Bronchial epithelial cell (primary cell): ENCODE results near the gene KLHL6. TPM values are rescaled to one million over a fixed set of nuclear protein-coding genes. Genes with fewer than 3 reads are reported as not detected.

Experiments used
- DNase-seq: peaks from one replicate; pipeline ENCODE4 v3.0.0-alpha.2; 2010; ENCODE audit warnings: low read depth
- FAIRE-seq: peaks from 2 replicates; lab custom pipeline; 2011; peaks lifted over from hg19 to GRCh38; lab: Jason Lieb, UNC
- H3K27me3 ChIP-seq: 2 replicates; pipeline ENCODE4 v1.5.1; 2011; ENCODE audit warnings: low read length; ENCODE audit not compliant: control insufficient read depth, insufficient read depth
- H3K36me3 ChIP-seq: 2 replicates; pipeline ENCODE4 v1.5.1; 2011; ENCODE audit warnings: low read length; ENCODE audit not compliant: control insufficient read depth, insufficient read depth
- H3K4me3 ChIP-seq: 2 replicates; pipeline ENCODE4 v1.5.1; 2011; ENCODE audit warnings: mild to moderate bottlenecking, low read depth, low read length, control low read depth
- total RNA-seq: library from RNA; depleted of rRNA; stranded (reverse); fragments of >200 nt; gene quantifications from 2 replicates; pipeline ENCODE4 v1.2.1, GENCODE V29; 2014
- TF ChIP-seq, protein P1 (sequence below): IDR thresholded peaks from 2 replicates; pipeline ENCODE4 v1.5.1; 2011; ENCODE audit warnings: mild to moderate bottlenecking, moderate library complexity, low read length, control low read depth, inconsistent platforms; ENCODE audit not compliant: insufficient read depth, severe bottlenecking

KLHL6 gene
- total RNA-seq, 1 donor from 2014 or later, result under 0.01 TPM

DNA sequence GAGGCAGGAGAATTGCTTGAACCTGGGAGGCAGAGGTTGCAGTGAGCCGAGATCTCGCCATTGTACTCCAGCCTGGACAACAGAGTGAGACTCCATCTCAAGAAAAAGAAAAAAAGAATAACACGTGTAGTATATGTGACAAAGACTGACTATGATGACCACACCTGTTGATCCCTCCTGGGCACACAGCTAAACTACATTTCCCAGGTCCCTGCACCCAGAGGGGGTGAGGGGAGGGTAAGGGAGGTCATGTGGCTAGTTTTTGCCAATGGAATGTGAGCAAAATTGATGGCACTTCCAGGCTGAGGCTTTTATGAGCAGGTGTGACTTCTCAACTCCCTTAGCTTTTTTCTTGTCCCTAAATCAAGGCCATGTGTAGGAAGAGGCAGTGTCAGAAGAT, 58.2 kb downstream of the KLHL6 start:
- H3K27me3 ChIP-seq, result no peaks in the 10 kb centered on the region
- H3K36me3 ChIP-seq, result no peaks in the 10 kb centered on the region
- no peak overlapping the region for H3K4me3 ChIP-seq
- DNase-seq (no peak), FAIRE-seq (no peak)
- TF ChIP-seq, protein P1, sequence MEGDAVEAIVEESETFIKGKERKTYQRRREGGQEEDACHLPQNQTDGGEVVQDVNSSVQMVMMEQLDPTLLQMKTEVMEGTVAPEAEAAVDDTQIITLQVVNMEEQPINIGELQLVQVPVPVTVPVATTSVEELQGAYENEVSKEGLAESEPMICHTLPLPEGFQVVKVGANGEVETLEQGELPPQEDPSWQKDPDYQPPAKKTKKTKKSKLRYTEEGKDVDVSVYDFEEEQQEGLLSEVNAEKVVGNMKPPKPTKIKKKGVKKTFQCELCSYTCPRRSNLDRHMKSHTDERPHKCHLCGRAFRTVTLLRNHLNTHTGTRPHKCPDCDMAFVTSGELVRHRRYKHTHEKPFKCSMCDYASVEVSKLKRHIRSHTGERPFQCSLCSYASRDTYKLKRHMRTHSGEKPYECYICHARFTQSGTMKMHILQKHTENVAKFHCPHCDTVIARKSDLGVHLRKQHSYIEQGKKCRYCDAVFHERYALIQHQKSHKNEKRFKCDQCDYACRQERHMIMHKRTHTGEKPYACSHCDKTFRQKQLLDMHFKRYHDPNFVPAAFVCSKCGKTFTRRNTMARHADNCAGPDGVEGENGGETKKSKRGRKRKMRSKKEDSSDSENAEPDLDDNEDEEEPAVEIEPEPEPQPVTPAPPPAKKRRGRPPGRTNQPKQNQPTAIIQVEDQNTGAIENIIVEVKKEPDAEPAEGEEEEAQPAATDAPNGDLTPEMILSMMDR, result no peak

DNA sequence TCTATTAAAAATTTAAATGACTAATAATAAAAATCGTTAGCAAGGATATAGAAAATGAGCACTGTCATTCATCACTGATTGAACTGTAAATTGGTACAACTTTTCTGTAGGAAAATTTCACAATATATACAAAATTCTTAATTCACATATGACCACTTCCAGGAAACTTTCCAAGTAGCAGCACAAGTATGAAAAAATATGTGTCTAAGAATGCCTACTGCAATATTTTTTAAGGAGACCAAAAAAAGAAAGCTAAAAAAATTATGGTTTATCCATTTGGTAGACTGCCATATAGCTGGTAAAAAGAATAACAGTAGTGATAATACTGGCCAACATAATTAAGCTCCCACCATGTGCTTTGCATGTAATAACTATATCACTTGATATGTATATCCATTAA, 59.2 kb downstream of the KLHL6 start:
- no peak for FAIRE-seq
- Histone ChIP-seq H3K4me3 (no peak overlapping the region), H3K36me3 (no peaks in the 10 kb centered on the region), H3K27me3 (no peaks in the 10 kb centered on the region)
- TF ChIP-seq, protein P1, result no peak
- DNase-seq, result no peak

DNA sequence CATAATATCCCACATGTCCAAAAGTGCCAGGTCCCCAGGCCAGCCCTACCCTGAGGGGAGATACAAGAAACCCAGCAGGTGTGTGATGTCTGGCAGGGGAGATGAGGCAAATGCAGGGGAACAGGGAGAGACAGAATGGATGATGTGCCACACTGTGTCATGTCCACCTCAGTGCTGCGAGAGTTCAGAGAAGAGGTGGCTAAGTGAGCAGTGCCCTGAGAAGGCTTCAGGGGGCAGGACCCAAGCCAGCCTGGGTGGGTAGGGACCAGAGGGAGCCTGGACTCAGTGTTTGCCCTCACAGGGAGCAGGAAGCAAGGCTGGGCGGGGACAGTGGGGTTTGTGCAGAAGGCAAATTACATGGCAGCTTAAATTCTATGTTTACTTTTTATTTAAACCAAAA, 61.2 kb downstream of the KLHL6 start:
- Histone ChIP-seq H3K27me3 (no peaks in the 10 kb centered on the region), H3K4me3 (no peak overlapping the region), H3K36me3 (no peaks in the 10 kb centered on the region)
- DNase-seq (no peak), FAIRE-seq (no peak)
- TF ChIP-seq, protein P1, result no peak

DNA sequence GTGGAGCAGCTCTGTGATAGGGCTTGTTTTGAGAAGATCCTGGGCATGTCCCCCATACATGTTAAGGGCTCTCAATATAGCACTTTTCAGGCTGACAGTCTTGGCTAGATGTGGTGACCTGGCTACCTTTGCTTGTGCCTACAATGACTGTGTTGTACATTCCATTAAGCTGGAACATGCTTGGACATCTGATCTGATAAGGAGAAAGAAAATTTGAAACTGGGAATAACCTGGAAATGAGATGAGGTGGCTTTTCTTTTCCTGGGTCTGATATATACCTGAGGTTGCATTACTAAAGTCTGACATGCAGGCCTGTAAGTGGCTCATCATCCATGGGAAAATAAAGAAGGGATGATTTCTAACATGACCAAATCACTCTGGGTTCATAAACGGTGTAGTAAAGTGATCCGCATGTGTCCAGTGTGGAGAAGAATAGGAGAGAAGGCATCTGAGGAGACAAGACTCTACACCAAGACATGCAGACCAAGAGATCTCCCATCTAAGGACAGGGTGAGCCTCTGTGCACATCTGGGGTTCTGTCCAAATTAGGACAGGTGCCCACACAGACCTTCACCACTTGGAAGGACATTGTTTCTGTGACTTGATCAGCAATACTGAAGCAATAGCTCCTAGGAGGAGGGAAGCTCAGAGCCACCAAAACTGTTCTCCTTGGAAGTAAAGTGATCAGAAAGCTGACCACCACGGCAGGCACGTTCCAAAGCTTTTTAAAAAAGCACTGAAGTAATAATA, 62.0 kb downstream of the KLHL6 start:
- peak; percentile 65 for DNase-seq
- peak; percentile 52 for FAIRE-seq
- no peak overlapping the region for H3K4me3 ChIP-seq

DNA sequence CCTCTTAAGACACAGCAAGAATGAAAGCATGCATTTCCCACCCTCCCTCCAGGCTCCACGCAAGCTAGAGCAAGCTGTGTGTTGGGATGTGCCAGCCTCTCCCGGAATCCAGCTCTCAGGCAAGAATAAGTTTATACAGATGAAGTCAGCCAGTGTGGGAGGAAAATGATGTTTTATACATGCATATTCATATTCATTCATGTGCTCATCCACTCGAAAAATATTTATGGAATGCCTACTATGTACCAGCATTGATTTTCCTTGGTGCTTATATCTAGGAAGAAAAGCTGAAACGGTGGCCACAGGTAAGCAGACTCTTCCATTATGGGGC, 62.7 kb downstream of the KLHL6 start:
- no peak for FAIRE-seq
- TF ChIP-seq, protein P1, result no peak
- no peaks in the 10 kb centered on the region for H3K36me3 ChIP-seq
- H3K27me3 ChIP-seq, result no peaks in the 10 kb centered on the region
- H3K4me3 ChIP-seq, result no peak overlapping the region
- DNase-seq, result peak; percentile 92

More for the DNA sequence above, 62.0 kb downstream of the KLHL6 start:
- no peaks in the 10 kb centered on the region for H3K36me3 ChIP-seq
- H3K27me3 ChIP-seq, result no peaks in the 10 kb centered on the region
- TF ChIP-seq, protein P1, result no peak
